Measurements from ENCODE around the gene TPRA1. TPM values are rescaled to one million over a fixed set of nuclear protein-coding genes. Genes with fewer than 3 reads are reported as not detected.
"Not testable (repeated sequence)": the region's sequence is repeated elsewhere in the genome, so short reads cannot be mapped to it uniquely, and the experiment has no call there.

TPRA1 gene
- total and polyA plus RNA-seq, 2 of the 4 experiments (the other 2 are of a cell fraction), result 17.9 to 40.1 TPM

- ATAC-seq (ENCODE audit: low read depth); H4K20me1 ChIP-seq (ENCODE audit: insufficient read depth, low read length); H4K91ac ChIP-seq (ENCODE audit: insufficient read depth, low read depth, low read length); H3K4ac ChIP-seq (ENCODE audit: low read depth, low read length); H3K23ac ChIP-seq (ENCODE audit: low read depth, low read length); H2BK15ac ChIP-seq (ENCODE audit: low read depth, low read length); H3K27me3 ChIP-seq (ENCODE audit: control insufficient read depth, insufficient read depth, low read length); H3K56ac ChIP-seq (ENCODE audit: extremely low read depth, insufficient read depth, low read length); DNase-seq; H3K9me3 ChIP-seq (ENCODE audit: control insufficient read depth, insufficient read depth, low read length); dilution Hi-C loops (cut with HindIII; ENCODE audit: low sequenced_read_pairs, unreplicated experiment); H3K14ac ChIP-seq (replicated peaks; ENCODE audit: low read depth, low read length); CTCF ChIA-PET; H2BK5ac ChIP-seq (ENCODE audit: low read depth, low read length, poor library complexity, severe bottlenecking); H3K4me1 ChIP-seq (ENCODE audit: control insufficient read depth, insufficient read depth, low read length); H3K9me1 ChIP-seq (ENCODE audit: insufficient read depth, low read length); H2AK9ac ChIP-seq (replicated peaks; ENCODE audit: low read depth, low read length, poor library complexity); H2BK120ac ChIP-seq (ENCODE audit: low read depth, low read length); H2BK20ac ChIP-seq (ENCODE audit: low read depth, low read length); H3K27ac ChIP-seq (ENCODE audit: insufficient read depth, low read length); H4K8ac ChIP-seq (ENCODE audit: low read depth in 2 of 2, low read length in 2 of 2); H3K4me3 ChIP-seq (ENCODE audit: insufficient read depth, low read depth, low read length); H3K79me1 ChIP-seq (ENCODE audit: low read depth in 1 of 2, low read length in 2 of 2); H2AFZ ChIP-seq (replicated peaks; ENCODE audit: low read length, poor library complexity); H3K18ac ChIP-seq (ENCODE audit: low read depth, low read length); intact Hi-C loops (cut with micrococcal nuclease); H3K4me2 ChIP-seq (ENCODE audit: low read depth, low read length); BruUV-seq (replicated peaks); H4K5ac ChIP-seq (ENCODE audit: low read depth, low read length); POLR2A ChIA-PET (ENCODE audit: unreplicated experiment); H2AK5ac ChIP-seq (ENCODE audit: low read depth, low read length); in situ Hi-C loops (cut with MboI; ENCODE audit: low sequenced_read_pairs); H3K9ac ChIP-seq (ENCODE audit: low read depth, low read length): not testable (repeated sequence)
- peaks cover 33% of the 10 kb centered on the region for H3K36me3 ChIP-seq (ENCODE audit: control insufficient read depth, insufficient read depth, low read length)
- WGBS, 2 experiments (ENCODE audit: extremely low coverage in 2 of 2, insufficient read length in 1 of 2), result no CpG with 5 or more reads among the region's 7 CpGs
These were observed 15.0 kb upstream of the TPRA1 start for GRCh38 chr3:127605547-127605946.
